Measurements from ENCODE around the gene SPATA6.
"Not testable (repeated sequence)": the region's sequence is repeated elsewhere in the genome, so short reads cannot be mapped to it uniquely, and the experiment has no call there.

Gene SPATA6

GRCh38 chr1:48471691-48472576 lies at the start of gene SPATA6:
Gene SPATA6 (minus strand): TSS chr1:48472204. CDS start chr1:48472008, 196 bp downstream.
- H3K27ac ChIP-seq, result peak within 1 kb of the TSS; percentile 68
- H3K4me2 ChIP-seq, result peak within 1 kb of the TSS; percentile 93
- H3K4me1 ChIP-seq, result peaks cover 29% of the 10 kb centered on the region
- no peaks in the 10 kb centered on the region for H4K20me1 ChIP-seq
- H3K4me3 ChIP-seq, result peak within 1 kb of the TSS; percentile 77
- H3K9me3 ChIP-seq, result peaks cover 25% of the 10 kb centered on the region
- peak within 1 kb of the TSS; percentile 72 for H3K9ac ChIP-seq
- no peak for TF ChIP-seq Cebpa-rat (IDR thresholded peaks at IDR 0.05)
- no peaks in the 10 kb centered on the region for H3K27me3 ChIP-seq
- H3K36me3 ChIP-seq, result no peaks in the 10 kb centered on the region

GRCh38 chr1:48519896-48520295 lies 47.9 kb upstream of the SPATA6 start:
- not testable (repeated sequence) for H3K36me3 ChIP-seq, H3K4me2 ChIP-seq, H4K20me1 ChIP-seq, H3K9me3 ChIP-seq, H3K27ac ChIP-seq, H3K4me1 ChIP-seq, H3K27me3 ChIP-seq, H3K4me3 ChIP-seq, H3K9ac ChIP-seq

DNA sequence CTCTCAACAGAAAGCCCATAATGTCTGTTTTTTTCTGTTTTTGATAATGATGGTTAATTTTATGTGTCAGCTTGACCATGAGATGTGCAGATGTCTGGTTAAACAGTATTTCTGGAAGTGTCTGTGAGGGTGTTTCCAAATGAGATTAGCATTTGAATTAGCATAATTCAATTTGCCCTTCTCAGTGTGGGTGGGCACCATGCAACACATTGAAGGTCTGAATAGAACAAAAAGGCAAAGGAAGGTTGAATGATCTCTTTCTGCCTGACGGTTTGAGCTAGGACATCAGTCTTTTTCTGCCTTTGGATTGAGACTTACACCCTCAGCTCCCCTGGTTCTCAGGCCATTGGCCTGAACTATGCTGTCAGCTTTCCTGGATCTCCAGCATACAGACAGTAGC lies 34.9 kb upstream of the SPATA6 start:
- TF ChIP-seq Cebpa-rat (IDR thresholded peaks at IDR 0.05), result no peak
- Histone ChIP-seq H3K4me2 (no peak overlapping the region), H3K36me3 (no peaks in the 10 kb centered on the region), H3K27me3 (no peaks in the 10 kb centered on the region), H3K27ac (no peak overlapping the region), H3K4me1 (no peaks in the 10 kb centered on the region), H4K20me1 (no peaks in the 10 kb centered on the region), H3K9ac (no peak overlapping the region), H3K4me3 (no peak overlapping the region), H3K9me3 (no peaks in the 10 kb centered on the region)

GRCh38 chr1:48500541-48501450 lies 28.8 kb upstream of the SPATA6 start:
- Histone ChIP-seq H3K4me3 (no peak overlapping the region), H3K36me3 (no peaks in the 10 kb centered on the region), H3K9ac (no peak overlapping the region), H3K4me2 (no peak overlapping the region), H3K27me3 (no peaks in the 10 kb centered on the region), H3K4me1 (no peaks in the 10 kb centered on the region), H3K9me3 (no peaks in the 10 kb centered on the region), H4K20me1 (no peaks in the 10 kb centered on the region), H3K27ac (no peak overlapping the region)
- no peak for TF ChIP-seq Cebpa-rat (IDR thresholded peaks at IDR 0.05)

GRCh38 chr1:48499211-48499735 lies 27.3 kb upstream of the SPATA6 start:
- TF ChIP-seq Cebpa-rat (IDR thresholded peaks at IDR 0.05), result no peak
- H3K27ac ChIP-seq, result no peak overlapping the region
- no peak overlapping the region for H3K4me3 ChIP-seq
- H3K9me3 ChIP-seq, result no peaks in the 10 kb centered on the region
- H3K4me1 ChIP-seq, result no peaks in the 10 kb centered on the region
- no peaks in the 10 kb centered on the region for H3K36me3 ChIP-seq
- no peaks in the 10 kb centered on the region for H4K20me1 ChIP-seq
- no peak overlapping the region for H3K4me2 ChIP-seq
- H3K27me3 ChIP-seq, result no peaks in the 10 kb centered on the region
- no peak overlapping the region for H3K9ac ChIP-seq

DNA sequence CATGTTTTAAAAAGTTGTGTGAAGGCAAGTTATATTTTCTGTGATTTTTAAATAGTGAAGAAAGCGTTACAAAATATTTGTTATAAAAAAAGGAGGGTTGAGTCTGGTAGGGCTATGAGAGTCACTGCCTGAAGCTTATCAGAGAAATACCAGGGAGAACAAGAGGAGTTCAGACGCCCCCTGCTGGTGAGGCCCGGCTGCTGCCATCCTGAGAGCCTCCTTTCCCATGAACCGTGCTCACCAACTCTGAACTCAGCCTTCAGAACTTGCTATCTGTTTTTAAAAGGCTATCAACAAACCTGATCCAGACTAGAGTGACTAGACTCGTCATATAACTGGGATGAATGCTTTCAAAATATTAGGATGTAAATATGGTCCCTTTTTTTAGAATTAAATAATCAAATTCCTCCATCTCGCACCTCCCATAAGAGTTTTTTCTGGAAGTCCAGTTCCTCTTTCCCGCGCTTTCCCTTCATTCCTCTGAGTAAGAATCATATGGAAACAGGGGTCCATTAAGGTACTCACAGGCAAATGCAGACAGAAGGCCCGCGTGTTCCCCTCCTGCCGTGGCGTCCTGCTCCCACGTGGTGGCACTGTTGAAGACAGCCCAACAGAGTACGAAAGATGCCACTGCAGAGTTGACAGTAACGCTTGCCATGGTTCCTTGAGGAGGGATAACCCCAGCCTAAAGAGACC lies 26.2 kb upstream of the SPATA6 start:
- H3K36me3 ChIP-seq, result no peaks in the 10 kb centered on the region
- no peak overlapping the region for H3K27ac ChIP-seq
- no peaks in the 10 kb centered on the region for H3K4me1 ChIP-seq
- H3K4me3 ChIP-seq, result no peak overlapping the region
- H3K9me3 ChIP-seq, result no peaks in the 10 kb centered on the region
- no peaks in the 10 kb centered on the region for H3K27me3 ChIP-seq
- no peak overlapping the region for H3K9ac ChIP-seq
- no peak overlapping the region for H3K4me2 ChIP-seq
- no peaks in the 10 kb centered on the region for H4K20me1 ChIP-seq
- no peak for TF ChIP-seq Cebpa-rat (IDR thresholded peaks at IDR 0.05)

GRCh38 chr1:48495911-48496310 lies 23.9 kb upstream of the SPATA6 start:
- H3K9ac ChIP-seq, result no peak overlapping the region
- no peaks in the 10 kb centered on the region for H3K4me1 ChIP-seq
- no peaks in the 10 kb centered on the region for H3K9me3 ChIP-seq
- no peaks in the 10 kb centered on the region for H3K36me3 ChIP-seq
- no peaks in the 10 kb centered on the region for H4K20me1 ChIP-seq
- no peak for TF ChIP-seq Cebpa-rat (IDR thresholded peaks at IDR 0.05)
- no peak overlapping the region for H3K4me2 ChIP-seq
- no peak overlapping the region for H3K4me3 ChIP-seq
- no peaks in the 10 kb centered on the region for H3K27me3 ChIP-seq
- no peak overlapping the region for H3K27ac ChIP-seq

DNA sequence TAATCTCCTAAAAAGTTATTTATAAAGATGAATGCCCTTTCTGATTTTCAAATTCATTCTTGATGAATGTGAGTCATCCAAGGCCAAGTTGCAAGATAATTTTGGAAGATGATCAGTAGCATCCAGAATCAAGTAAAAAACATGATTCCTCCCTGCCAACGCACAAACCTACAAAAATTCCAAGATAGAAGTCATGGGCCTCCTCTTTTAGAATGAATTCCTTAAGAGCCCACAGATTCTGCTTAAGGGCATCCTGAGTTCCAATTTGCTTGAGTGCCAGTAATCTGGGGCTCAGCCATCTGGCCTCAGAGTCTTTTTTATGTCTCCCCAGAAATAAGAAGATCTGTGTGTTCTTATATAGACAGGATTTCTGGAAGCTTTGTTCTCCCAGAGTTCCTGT lies 23.2 kb upstream of the SPATA6 start:
- no peaks in the 10 kb centered on the region for H3K9me3 ChIP-seq

GRCh38 chr1:48493970-48494769 lies 22.2 kb upstream of the SPATA6 start:
- TF ChIP-seq Cebpa-rat (IDR thresholded peaks at IDR 0.05), result no peak
- no peaks in the 10 kb centered on the region for H3K4me1 ChIP-seq
- no peak overlapping the region for H3K27ac ChIP-seq
- H3K9me3 ChIP-seq, result no peaks in the 10 kb centered on the region
- no peaks in the 10 kb centered on the region for H3K36me3 ChIP-seq
- H3K4me2 ChIP-seq, result no peak overlapping the region
- H4K20me1 ChIP-seq, result no peaks in the 10 kb centered on the region
- no peak overlapping the region for H3K4me3 ChIP-seq
- H3K27me3 ChIP-seq, result no peaks in the 10 kb centered on the region
- no peak overlapping the region for H3K9ac ChIP-seq

More for the DNA sequence above, 23.2 kb upstream of the SPATA6 start:
- no peak overlapping the region for H3K4me2 ChIP-seq
- no peak overlapping the region for H3K27ac ChIP-seq
- H3K4me1 ChIP-seq, result no peaks in the 10 kb centered on the region
- no peak overlapping the region for H3K4me3 ChIP-seq
- TF ChIP-seq Cebpa-rat (IDR thresholded peaks at IDR 0.05), result no peak
- H3K9ac ChIP-seq, result no peak overlapping the region
- no peaks in the 10 kb centered on the region for H3K27me3 ChIP-seq
- H3K36me3 ChIP-seq, result no peaks in the 10 kb centered on the region
- no peaks in the 10 kb centered on the region for H4K20me1 ChIP-seq

All from BLaER1 (cell line).